GM21528 (cell line): ENCODE data around the gene M1AP.
A peak's percentile ranks its signal among the peaks of the same experiment; 100 is the strongest.

Experiments used
- ATAC-seq: cut with Tn5 transposase; IDR thresholded peaks from one replicate; pipeline ENCODE4 v1.9.1; 2021; ENCODE audit warnings: mild to moderate bottlenecking, moderate library complexity; ENCODE audit not compliant: unreplicated experiment, low FRiP score

Gene M1AP

GRCh38 chr2:74599676-74600075, 48.5 kb downstream of the M1AP start:
- no peak for ATAC-seq

GRCh38 chr2:74597410-74597809, 50.7 kb downstream of the M1AP start:
- no peak for ATAC-seq

- ATAC-seq, result no peak
Measured at GRCh38 chr2:74596584-74596983, 51.5 kb downstream of the M1AP start.

- no peak for ATAC-seq
Measured at GRCh38 chr2:74593826-74594772, 54.0 kb downstream of the M1AP start.

- ATAC-seq, result no peak
Measured at GRCh38 chr2:74588664-74589063, 59.5 kb downstream of the M1AP start.

GRCh38 chr2:74587664-74588277, 60.4 kb downstream of the M1AP start:
- ATAC-seq, result peak; percentile 72

GRCh38 chr2:74585406-74586185, 62.5 kb downstream of the M1AP start:
- ATAC-seq, result peak; percentile 48

GRCh38 chr2:74584088-74584645, 64.0 kb downstream of the M1AP start:
- ATAC-seq, result no peak

- no peak for ATAC-seq
Measured at GRCh38 chr2:74583504-74583903, 64.6 kb downstream of the M1AP start.

GRCh38 chr2:74582184-74582583, 65.9 kb downstream of the M1AP start:
- ATAC-seq, result no peak

GRCh38 chr2:74581463-74581862, 66.7 kb downstream of the M1AP start:
- no peak for ATAC-seq

- ATAC-seq, result no peak
Measured at GRCh38 chr2:74578408-74578807, 69.7 kb downstream of the M1AP start.

GRCh38 chr2:74577448-74577847, 70.7 kb downstream of the M1AP start:
- ATAC-seq, result no peak

- ATAC-seq, result no peak
Measured at GRCh38 chr2:74576863-74577229, 71.3 kb downstream of the M1AP start.

- ATAC-seq, result no peak
Measured at GRCh38 chr2:74576211-74576862, 71.8 kb downstream of the M1AP start.

GRCh38 chr2:74575320-74575719, 72.8 kb downstream of the M1AP start:
- ATAC-seq, result no peak

GRCh38 chr2:74573747-74574562, 74.2 kb downstream of the M1AP start:
- peak; percentile 35 for ATAC-seq

- ATAC-seq, result no peak
Measured at GRCh38 chr2:74572178-74572925, 75.8 kb downstream of the M1AP start.

GRCh38 chr2:74571058-74571457, 77.1 kb downstream of the M1AP start:
- peak; percentile 60 for ATAC-seq
